ENCODE data around the gene HSPA14. TPM values are rescaled to one million over a fixed set of nuclear protein-coding genes. Genes with fewer than 3 reads are reported as not detected.

The HSPA14 gene
- total and polyA plus RNA-seq, 2 of the 8 experiments (the other 6 are each of a cell fraction or from before 2014, with no cell fraction given), result 20.5 to 36.4 TPM

GRCh38 chr10:14873090-14873760 is 35.1 kb downstream of the HSPA14 start:
- Histone ChIP-seq H3K9ac (replicated peaks in 1 of 4; ENCODE audit: extremely low read depth in 1 of 4, low read depth in 3 of 4, low read length in 3 of 4) (no peak overlapping the region), H2AK5ac (ENCODE audit: low read depth, low read length) (no peak overlapping the region), H3K27me3 (replicated peaks in 1 of 4; ENCODE audit: control insufficient read depth in 3 of 4, extremely low read depth in 1 of 4, insufficient read depth in 3 of 4, low read length in 3 of 4) (no peaks in the 10 kb centered on the region), H2BK15ac (ENCODE audit: low read length) (no peak overlapping the region), H3K9me3 (ENCODE audit: insufficient read depth in 2 of 2, low read depth in 1 of 2, low read length in 1 of 2) (no peaks in the 10 kb centered on the region), H3K23me2 (ENCODE audit: low read depth, low read length) (peaks cover 2% of the 10 kb centered on the region; the same call in 1 of the 2 replicates), H4K91ac (replicated peaks; ENCODE audit: insufficient read length, low read length) (no peak overlapping the region), H2BK5ac (ENCODE audit: low read depth, low read length) (no peak overlapping the region), H3K18ac (ENCODE audit: extremely low read depth, low read length) (no peak overlapping the region), H2BK120ac (replicated peaks; ENCODE audit: low read depth, low read length) (no peak overlapping the region), H2BK12ac (ENCODE audit: low read depth, low read length) (no peak overlapping the region), H4K5ac (ENCODE audit: insufficient read length, low read depth, low read length) (no peak overlapping the region), H3K4me2 (ENCODE audit: insufficient read depth in 1 of 2, low read depth in 2 of 2, low read length in 2 of 2) (no peak overlapping the region), H3K4me1 (replicated peaks in 1 of 4; ENCODE audit: control insufficient read depth in 3 of 4, insufficient read depth in 4 of 4, low read length in 3 of 4) (peaks cover 3 to 8% (median 7%) of the 10 kb centered on the region in 4 experiments; a peak in 6 of 7 replicates), H4K20me1 (replicated peaks in 1 of 2; ENCODE audit: control insufficient read depth in 1 of 2, insufficient read depth in 2 of 2, low read length in 2 of 2) (no peaks in the 10 kb centered on the region), H3K56ac (replicated peaks; ENCODE audit: insufficient read length, low read depth, low read length) (no peak overlapping the region), H3K4ac (replicated peaks; ENCODE audit: insufficient read length, low read depth, low read length) (no peak overlapping the region), H3K23ac (ENCODE audit: insufficient read length) (no peak overlapping the region), H3K79me1 (ENCODE audit: low read depth, low read length) (no peaks in the 10 kb centered on the region; the same call in 1 of the 2 replicates), H3K27ac (ENCODE audit: low read depth, low read length) (no peak overlapping the region), H2AFZ (ENCODE audit: low read length) (no peak overlapping the region), H4K8ac (ENCODE audit: extremely low read depth, insufficient read depth, low read length) (no peak overlapping the region), H3K14ac (ENCODE audit: insufficient read length) (no peak overlapping the region), H2BK20ac (ENCODE audit: low read length) (no peak overlapping the region), H3K79me2 (ENCODE audit: control insufficient read depth in 1 of 2, insufficient read depth in 2 of 2, low read length in 2 of 2) (peaks cover 0 to 4% of the 10 kb centered on the region in 2 experiments; a peak in 2 of 4 replicates), H3K4me3 (ENCODE audit: extremely low read depth in 1 of 4, insufficient read depth in 2 of 4, low read depth in 3 of 4, low read length in 4 of 4) (no peak overlapping the region), H3K36me3 (ENCODE audit: control insufficient read depth in 2 of 4, insufficient read depth in 4 of 4, low read length in 3 of 4) (peaks cover 0 to 27% (median 9%) of the 10 kb centered on the region in 4 experiments; a peak in 5 of 8 replicates)
- DNase-seq (ENCODE audit: low read depth in 1 of 2, low spot score in 2 of 2), result no peak
- no peak for FAIRE-seq
- ChIA-PET POLR2A (ENCODE audit: partially characterized antibody) (interaction anchor here (2.1 kb wide), 1 partner anchor 35 kb away, joined by 8 read pairs; the partner anchor contains the start of genes CDNF, HSPA14 and MSANTD7), CTCF (ENCODE audit: partially characterized antibody) (interaction anchor here (0.6 kb wide), 2 partner anchors 86 to 388 kb away, joined by 3 read pairs; partner anchors contain the start of gene MEIG1)
- whole genome bisulfite sequencing, 2 experiments (ENCODE audit: extremely low coverage in 1 of 2, insufficient coverage in 1 of 2, insufficient read length in 1 of 2, insufficient replicate concordance in 2 of 2, low coverage in 1 of 2, low lambda C conversion rate in 2 of 2, missing lambda C conversion rate in 1 of 2), result 78% methylated on average over 2 of the region's 2 CpGs; no CpG with 5 or more reads in 1 of the 2 experiments
- TF ChIP-seq TAF7 (optimal IDR thresholded peaks at IDR 0.05; ENCODE audit: borderline replicate concordance, low read depth, low read length), result no peak
- no peak for TF ChIP-seq JUN (IDR thresholded peaks at IDR 0.05; ENCODE audit: low read depth, low read length)
- TF ChIP-seq KDM4A (IDR thresholded peaks at IDR 0.05; ENCODE audit: low read depth, low read length, severe bottlenecking), result no peak
- no peak for TF ChIP-seq SIX5 (IDR thresholded peaks at IDR 0.05; ENCODE audit: low read depth, low read length)
- no peak for TF ChIP-seq POLR2AphosphoS5 (IDR thresholded peaks at IDR 0.05; ENCODE audit: low read depth, low read length)
- TF ChIP-seq ATF2 (IDR thresholded peaks at IDR 0.05; ENCODE audit: low read length), result no peak
- TF ChIP-seq TCF12 (IDR thresholded peaks at IDR 0.05; ENCODE audit: low read depth, low read length), result no peak
- no peak for TF ChIP-seq RBBP5 (IDR thresholded peaks at IDR 0.05; ENCODE audit: borderline replicate concordance, low read depth, low read length)
- TF ChIP-seq KDM1A (IDR thresholded peaks at IDR 0.05; ENCODE audit: borderline replicate concordance, low read length), result no peak
- no peak for TF ChIP-seq PHF8 (conservative IDR thresholded peaks at IDR 0.05; ENCODE audit: low read depth, low read length)
- no peak for TF ChIP-seq CTBP2 (IDR thresholded peaks at IDR 0.05; ENCODE audit: borderline replicate concordance, insufficient read depth, insufficient read length, low read length)

Data from H1 (cell line).